ENCODE measurements around the gene PTAFR.

Gene PTAFR

DNA sequence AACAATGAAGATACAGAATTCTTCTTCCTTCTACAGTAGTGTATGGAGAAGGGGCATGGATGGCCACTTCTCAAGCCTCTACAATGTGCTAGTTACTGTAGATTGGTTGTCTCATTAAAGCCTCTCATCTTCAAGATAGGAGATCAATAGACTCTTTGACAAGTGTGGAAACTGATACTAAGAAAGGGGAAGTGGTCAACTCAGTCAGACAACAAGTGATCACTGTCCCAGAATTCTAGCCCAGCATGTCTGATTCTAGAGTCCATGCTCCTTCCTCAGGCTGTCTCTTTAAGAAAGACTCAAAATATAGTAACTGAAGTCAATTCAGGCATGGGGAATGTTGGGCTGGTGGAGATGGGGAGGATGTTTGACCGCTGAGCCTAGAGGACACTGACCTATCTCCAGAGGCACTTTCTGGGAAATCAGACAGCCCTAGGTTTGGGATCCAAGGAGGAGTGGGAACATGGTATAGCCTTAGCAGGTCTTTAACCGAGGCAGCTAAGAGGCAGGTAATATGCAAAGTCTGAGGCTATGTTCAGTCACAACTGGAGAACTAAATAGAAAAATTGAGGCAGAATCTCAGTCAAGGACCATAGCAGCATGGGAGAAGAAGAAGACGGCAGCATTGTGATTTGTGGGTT is 48.8 kb downstream of the PTAFR start:
- ChIA-PET CTCF (no interaction called here), POLR2A (no interaction called here)
- TF ChIP-seq FOXM1 (IDR thresholded peaks at IDR 0.05; ENCODE audit: borderline replicate concordance), result no peak
- DNase-seq (ENCODE audit: extremely low spot score), result no peak

DNA sequence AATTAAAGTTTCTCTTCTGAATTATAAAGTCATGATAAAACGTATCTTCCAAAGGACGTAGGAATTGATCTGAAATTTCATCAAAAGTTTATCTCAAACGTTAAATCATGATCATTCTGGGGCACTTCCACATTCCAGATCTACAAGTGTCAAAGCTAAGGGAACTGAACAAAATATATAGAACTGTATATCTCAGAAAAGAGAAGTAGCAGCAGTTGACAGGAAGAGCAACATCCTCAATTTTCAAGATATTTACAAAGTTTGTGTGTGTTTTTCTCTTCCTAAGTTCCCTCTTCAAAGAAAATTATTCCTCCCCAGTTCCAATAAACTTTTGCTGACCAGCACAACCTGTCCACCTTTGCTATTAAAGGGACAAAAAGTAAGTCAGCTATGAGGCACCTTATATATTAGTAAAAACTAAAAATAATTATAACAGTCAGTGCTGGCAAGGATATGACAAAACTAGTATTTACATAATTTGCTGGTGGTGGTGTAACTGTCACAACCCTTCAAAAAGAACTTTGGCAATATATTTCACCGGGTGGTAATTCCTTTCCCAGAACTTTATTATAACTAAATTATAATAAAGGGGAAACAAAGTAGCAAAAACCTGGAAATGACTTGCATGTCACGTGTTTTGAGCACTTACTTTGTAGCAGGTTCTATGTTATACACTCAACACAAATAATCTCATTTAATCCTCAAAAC is 49.6 kb downstream of the PTAFR start:
- TF ChIP-seq FOXK2 (IDR thresholded peaks at IDR 0.05) (no peak), NFRKB (IDR thresholded peaks at IDR 0.05) (no peak), BHLHE40 (IDR thresholded peaks at IDR 0.05; ENCODE audit: borderline replicate concordance) (no peak), LEF1 (IDR thresholded peaks at IDR 0.05; ENCODE audit: borderline replicate concordance) (no peak), HDGF (IDR thresholded peaks at IDR 0.05; ENCODE audit: borderline replicate concordance) (no peak), L3MBTL2 (conservative IDR thresholded peaks at IDR 0.05) (no peak), ZNF384 (IDR thresholded peaks at IDR 0.05) (no peak), SP1 (IDR thresholded peaks at IDR 0.05) (no peak), ARNT (IDR thresholded peaks at IDR 0.05) (no peak), CTBP1 (IDR thresholded peaks at IDR 0.05; ENCODE audit: borderline replicate concordance) (no peak), FOXA1 (IDR thresholded peaks at IDR 0.05) (no peak), TARDBP (IDR thresholded peaks at IDR 0.05) (no peak), ELF4 (IDR thresholded peaks at IDR 0.05) (no peak), FOXM1 (IDR thresholded peaks at IDR 0.05; ENCODE audit: borderline replicate concordance) (no peak), SUZ12 (IDR thresholded peaks at IDR 0.05) (no peak)
- TF ChIP-seq, protein P1, sequence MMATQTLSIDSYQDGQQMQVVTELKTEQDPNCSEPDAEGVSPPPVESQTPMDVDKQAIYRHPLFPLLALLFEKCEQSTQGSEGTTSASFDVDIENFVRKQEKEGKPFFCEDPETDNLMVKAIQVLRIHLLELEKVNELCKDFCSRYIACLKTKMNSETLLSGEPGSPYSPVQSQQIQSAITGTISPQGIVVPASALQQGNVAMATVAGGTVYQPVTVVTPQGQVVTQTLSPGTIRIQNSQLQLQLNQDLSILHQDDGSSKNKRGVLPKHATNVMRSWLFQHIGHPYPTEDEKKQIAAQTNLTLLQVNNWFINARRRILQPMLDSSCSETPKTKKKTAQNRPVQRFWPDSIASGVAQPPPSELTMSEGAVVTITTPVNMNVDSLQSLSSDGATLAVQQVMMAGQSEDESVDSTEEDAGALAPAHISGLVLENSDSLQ (IDR thresholded peaks at IDR 0.05), result no peak
- ChIA-PET CTCF (no interaction called here), POLR2A (no interaction called here)
- no peak for DNase-seq (ENCODE audit: extremely low spot score)

DNA sequence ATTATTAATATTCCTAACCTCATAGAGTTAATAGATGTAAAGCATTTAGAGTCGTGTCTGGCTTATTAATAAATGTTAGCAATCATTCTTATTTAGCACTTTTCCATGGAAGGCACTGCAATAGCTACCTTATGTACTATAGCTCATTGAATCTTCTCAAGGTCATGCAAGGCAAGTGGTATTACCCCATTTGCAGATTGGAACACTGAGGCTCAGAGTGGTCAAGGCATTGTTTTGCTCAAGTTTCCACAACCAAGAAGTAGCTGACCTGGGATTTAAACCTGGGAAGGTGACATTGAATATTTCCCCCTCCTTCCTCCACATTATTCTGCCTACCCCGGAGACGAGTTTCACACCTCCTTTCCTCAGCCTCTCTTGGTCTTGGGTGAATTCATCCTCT is 50.3 kb downstream of the PTAFR start:
- ChIA-PET POLR2A (no interaction called here), CTCF (no interaction called here)

DNA sequence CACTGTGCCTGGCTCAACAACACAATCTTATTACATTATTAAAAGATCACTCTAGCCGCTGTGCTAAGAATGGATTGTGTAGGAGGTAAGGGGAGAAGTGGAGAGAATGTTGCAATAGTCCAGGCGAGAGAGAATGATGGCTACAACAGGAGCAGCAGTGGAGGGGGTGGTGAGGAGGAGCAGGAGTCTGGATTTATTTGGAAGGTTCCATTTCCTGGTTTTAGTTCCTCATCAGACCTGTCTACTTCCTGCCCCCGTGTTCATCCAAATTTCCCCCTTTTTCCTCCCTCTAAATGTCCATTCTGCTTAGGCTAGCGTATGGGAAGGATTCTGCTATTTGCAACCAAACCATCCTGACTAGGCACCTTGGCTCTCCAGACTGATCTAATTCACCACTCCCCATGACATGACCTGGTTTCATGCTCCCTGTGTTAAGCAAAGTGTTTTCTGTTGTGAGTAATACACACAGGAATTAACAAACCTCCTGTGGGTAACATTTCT is 53.0 kb downstream of the PTAFR start:
- TF ChIP-seq NFRKB (IDR thresholded peaks at IDR 0.05), result no peak
- TF ChIP-seq HDGF (IDR thresholded peaks at IDR 0.05; ENCODE audit: borderline replicate concordance), result no peak
- no peak for TF ChIP-seq SUZ12 (IDR thresholded peaks at IDR 0.05)
- TF ChIP-seq CTBP1 (IDR thresholded peaks at IDR 0.05; ENCODE audit: borderline replicate concordance), result no peak
- TF ChIP-seq LEF1 (IDR thresholded peaks at IDR 0.05; ENCODE audit: borderline replicate concordance), result no peak
- no peak for TF ChIP-seq SP1 (IDR thresholded peaks at IDR 0.05)
- TF ChIP-seq FOXM1 (IDR thresholded peaks at IDR 0.05; ENCODE audit: borderline replicate concordance), result no peak
- no peak for TF ChIP-seq BHLHE40 (IDR thresholded peaks at IDR 0.05; ENCODE audit: borderline replicate concordance)
- TF ChIP-seq ARNT (IDR thresholded peaks at IDR 0.05), result no peak
- no peak for TF ChIP-seq FOXK2 (IDR thresholded peaks at IDR 0.05)
- TF ChIP-seq ELF4 (IDR thresholded peaks at IDR 0.05), result no peak
- TF ChIP-seq L3MBTL2 (conservative IDR thresholded peaks at IDR 0.05), result no peak
- TF ChIP-seq, protein P1 (IDR thresholded peaks at IDR 0.05), result no peak
- no peak for TF ChIP-seq ZNF384 (IDR thresholded peaks at IDR 0.05)
- no peak for TF ChIP-seq FOXA1 (IDR thresholded peaks at IDR 0.05)
- no peak for TF ChIP-seq TARDBP (IDR thresholded peaks at IDR 0.05)
- CTCF ChIA-PET, result interaction anchor here (1.0 kb wide), 1 partner anchor 17 kb away, joined by 4 read pairs; no protein-coding TSS in a partner anchor
- no peak for DNase-seq (ENCODE audit: extremely low spot score)
- POLR2A ChIA-PET, result interaction anchor here (0.6 kb wide), 1 partner anchor 14 kb away, joined by 3 read pairs; no protein-coding TSS in a partner anchor

More for the DNA sequence above, 50.3 kb downstream of the PTAFR start:
- no peak for DNase-seq (ENCODE audit: extremely low spot score)
- TF ChIP-seq TARDBP (IDR thresholded peaks at IDR 0.05), result no peak

DNA sequence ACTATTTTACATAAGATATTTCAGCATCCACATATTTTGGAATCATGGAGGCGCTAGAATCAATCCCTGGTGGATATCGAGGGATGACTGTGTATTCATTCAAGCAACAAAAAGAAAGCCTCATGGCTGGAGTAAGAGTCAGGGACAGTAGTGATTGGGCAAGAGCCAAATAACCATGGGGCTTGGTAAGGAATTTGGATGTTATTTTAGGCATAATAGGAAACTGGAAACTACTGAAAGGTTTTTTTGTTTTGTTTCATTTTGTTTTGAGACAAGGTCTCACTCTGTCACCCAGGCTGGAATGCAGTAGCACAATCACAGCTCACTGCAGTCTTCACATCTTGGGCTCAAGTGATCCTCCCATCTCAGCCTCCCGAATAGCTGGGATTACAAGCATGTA is 54.3 kb downstream of the PTAFR start:
- no peak for DNase-seq (ENCODE audit: extremely low spot score)
- TF ChIP-seq TARDBP (IDR thresholded peaks at IDR 0.05) (no peak), ELF4 (IDR thresholded peaks at IDR 0.05) (no peak), FOXA1 (IDR thresholded peaks at IDR 0.05) (no peak), HDGF (IDR thresholded peaks at IDR 0.05; ENCODE audit: borderline replicate concordance) (no peak), SP1 (IDR thresholded peaks at IDR 0.05) (no peak), LEF1 (IDR thresholded peaks at IDR 0.05; ENCODE audit: borderline replicate concordance) (no peak), FOXK2 (IDR thresholded peaks at IDR 0.05) (no peak), NFRKB (IDR thresholded peaks at IDR 0.05) (no peak), CTBP1 (IDR thresholded peaks at IDR 0.05; ENCODE audit: borderline replicate concordance) (no peak), FOXM1 (IDR thresholded peaks at IDR 0.05; ENCODE audit: borderline replicate concordance) (no peak), SUZ12 (IDR thresholded peaks at IDR 0.05) (no peak), ARNT (IDR thresholded peaks at IDR 0.05) (no peak), L3MBTL2 (conservative IDR thresholded peaks at IDR 0.05) (no peak), BHLHE40 (IDR thresholded peaks at IDR 0.05; ENCODE audit: borderline replicate concordance) (no peak)
- TF ChIP-seq, protein P1 (IDR thresholded peaks at IDR 0.05), result no peak
- POLR2A ChIA-PET, result no interaction called here
- CTCF ChIA-PET, result interaction anchor here (1.0 kb wide), 1 partner anchor 16 kb away, joined by 4 read pairs; no protein-coding TSS in a partner anchor

DNA sequence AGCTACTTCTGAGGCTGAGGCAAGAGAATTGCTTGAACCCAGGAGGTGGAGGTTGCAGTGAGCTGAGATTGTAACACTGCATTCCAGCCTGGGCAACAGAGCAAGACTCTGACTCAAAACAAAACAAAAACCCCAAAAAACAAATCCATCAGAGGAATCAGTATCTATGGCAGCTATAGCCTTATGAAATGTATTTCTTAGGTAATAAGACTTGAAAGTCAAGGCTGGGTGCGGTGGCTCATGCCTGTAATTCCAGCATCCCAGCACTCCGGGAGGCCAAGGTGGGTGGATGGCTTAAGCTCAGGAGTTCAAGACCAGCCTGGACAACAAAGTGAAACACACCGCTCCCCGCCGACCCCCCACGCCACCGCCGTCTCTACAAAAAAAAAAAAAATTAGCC is 56.9 kb downstream of the PTAFR start:
- POLR2A ChIA-PET, result interaction anchor here (1.4 kb wide), 1 partner anchor 15 kb away, joined by 5 read pairs; no protein-coding TSS in a partner anchor
- DNase-seq (ENCODE audit: extremely low spot score), result no peak
- CTCF ChIA-PET, result no interaction called here
- TF ChIP-seq NFRKB (IDR thresholded peaks at IDR 0.05) (no peak), BHLHE40 (IDR thresholded peaks at IDR 0.05; ENCODE audit: borderline replicate concordance) (no peak), FOXK2 (IDR thresholded peaks at IDR 0.05) (no peak), TARDBP (IDR thresholded peaks at IDR 0.05) (no peak), ARNT (IDR thresholded peaks at IDR 0.05) (no peak), ELF4 (IDR thresholded peaks at IDR 0.05) (no peak), LEF1 (IDR thresholded peaks at IDR 0.05; ENCODE audit: borderline replicate concordance) (no peak), FOXM1 (IDR thresholded peaks at IDR 0.05; ENCODE audit: borderline replicate concordance) (no peak), SUZ12 (IDR thresholded peaks at IDR 0.05) (no peak), HDGF (IDR thresholded peaks at IDR 0.05; ENCODE audit: borderline replicate concordance) (no peak), L3MBTL2 (conservative IDR thresholded peaks at IDR 0.05) (no peak), CTBP1 (IDR thresholded peaks at IDR 0.05; ENCODE audit: borderline replicate concordance) (no peak), ZNF384 (IDR thresholded peaks at IDR 0.05) (no peak), FOXA1 (IDR thresholded peaks at IDR 0.05) (no peak), SP1 (IDR thresholded peaks at IDR 0.05) (no peak)
- TF ChIP-seq, protein P1 (IDR thresholded peaks at IDR 0.05), result no peak
